ENCODE measurements around the gene PKN2. TPM values are rescaled to one million over a fixed set of nuclear protein-coding genes. Genes with fewer than 3 reads are reported as not detected.

PKN2 gene
- total and polyA plus RNA-seq, 8 donors: 6.5 to 28.8 (median 16.0) TPM

GRCh38 chr1:88736633-88737248 is 52.7 kb downstream of the PKN2 start:
- Histone ChIP-seq H3K27ac (no peak overlapping the region), H3K4me1 (peaks cover 0 to 8% (median 6%) of the 10 kb centered on the region in 3 donors), H3K36me3 (no peaks in the 10 kb centered on the region), H3K9me3 (no peaks in the 10 kb centered on the region), H3K27me3 (no peaks in the 10 kb centered on the region), H3K4me3 (no peak overlapping the region)
- peak in 3 of 4 donors; percentile 46 to 64 (median 51) for ATAC-seq
- intact Hi-C loops (cut with DNase I): no loop called here
- peak in 1 of 6 donors; percentile 14 for DNase-seq
- WGBS, 2 donors: 93 to 97% methylated on average over 7 of the region's 7 CpGs
- no peak for FAIRE-seq
- TF ChIP-seq CTCF (IDR thresholded peaks at IDR 0.05): peak in 1 of 4 donors; percentile 19

GRCh38 chr1:88737338-88737927 is 53.4 kb downstream of the PKN2 start:
- no peak for TF ChIP-seq CTCF (IDR thresholded peaks at IDR 0.05)
- no peaks in the 10 kb centered on the region for H3K36me3 ChIP-seq
- H3K27ac ChIP-seq: no peak overlapping the region
- intact Hi-C loops (cut with DNase I): no loop called here
- H3K4me3 ChIP-seq: no peak overlapping the region
- ATAC-seq: no peak
- no peaks in the 10 kb centered on the region for H3K9me3 ChIP-seq
- H3K4me1 ChIP-seq: peaks cover 0 to 1% (median 0%) of the 10 kb centered on the region in 3 donors
- DNase-seq: no peak
- H3K27me3 ChIP-seq: no peaks in the 10 kb centered on the region
- no peak for FAIRE-seq
- WGBS, 2 donors: 90 to 94% methylated on average over 3 of the region's 3 CpGs

GRCh38 chr1:88740784-88741183 is 56.7 kb downstream of the PKN2 start:
- no peak for FAIRE-seq
- DNase-seq: no peak
- no peaks in the 10 kb centered on the region for H3K27me3 ChIP-seq
- 73 to 76% methylated on average over 3 of the region's 3 CpGs for WGBS, 2 donors
- no peak overlapping the region for H3K27ac ChIP-seq
- H3K36me3 ChIP-seq: peaks cover 0 to 5% (median 0%) of the 10 kb centered on the region in 3 donors
- intact Hi-C loops (cut with DNase I): no loop called here
- no peak overlapping the region for H3K4me3 ChIP-seq
- TF ChIP-seq CTCF (IDR thresholded peaks at IDR 0.05): no peak
- H3K4me1 ChIP-seq: peaks cover 0 to 6% (median 0%) of the 10 kb centered on the region in 3 donors
- no peaks in the 10 kb centered on the region for H3K9me3 ChIP-seq
- no peak for ATAC-seq

GRCh38 chr1:88741413-88741812 is 57.3 kb downstream of the PKN2 start:
- FAIRE-seq (no peak), ATAC-seq (no peak), DNase-seq (no peak)
- Histone ChIP-seq H3K27ac (no peak overlapping the region), H3K36me3 (peaks cover 0 to 5% (median 0%) of the 10 kb centered on the region in 3 donors), H3K4me3 (no peak overlapping the region), H3K9me3 (no peaks in the 10 kb centered on the region), H3K4me1 (peaks cover 0 to 6% (median 0%) of the 10 kb centered on the region in 3 donors), H3K27me3 (no peaks in the 10 kb centered on the region)
- intact Hi-C loops (cut with DNase I): no loop called here
- no peak for TF ChIP-seq CTCF (IDR thresholded peaks at IDR 0.05)
- WGBS, 2 donors: 51 to 52% methylated on average over 2 of the region's 2 CpGs

- ATAC-seq (no peak), FAIRE-seq (no peak), DNase-seq (no peak)
- no peak for TF ChIP-seq CTCF (IDR thresholded peaks at IDR 0.05)
- H3K27ac ChIP-seq: no peak overlapping the region
- 90 to 92% methylated on average over 6 of the region's 6 CpGs for WGBS, 2 donors
- peaks cover 0 to 6% (median 0%) of the 10 kb centered on the region in 3 donors for H3K4me1 ChIP-seq
- no peaks in the 10 kb centered on the region for H3K27me3 ChIP-seq
- H3K4me3 ChIP-seq: no peak overlapping the region
- H3K36me3 ChIP-seq: peaks cover 0 to 5% (median 0%) of the 10 kb centered on the region in 3 donors
- no peaks in the 10 kb centered on the region for H3K9me3 ChIP-seq
- intact Hi-C loops (cut with DNase I): no loop called here
Measured at GRCh38 chr1:88742531-88742930, 58.5 kb downstream of the PKN2 start.

All from pancreas (tissue), 10 donors.